OCI-LY7 (cell line): ENCODE measurements around the gene RAB29. TPM values are rescaled to one million over a fixed set of nuclear protein-coding genes. Genes with fewer than 3 reads are reported as not detected.

ENCODE experiments used
- BruUV-seq: library from RNA; stranded (reverse); fragments of 400-500 nt; replicated peaks from 2 replicates; lab custom pipeline; 2021; lab: Mats Ljungman, UMichigan
- CTCF ChIA-PET: fragments of 300-600 bp; sonication (Branson Sonifier 250); formaldehyde crosslinking; loops from one replicate; lab custom pipeline; 2022; ENCODE audit warnings: antibody characterized with exemption; ENCODE audit not compliant: unreplicated experiment; lab: Charles Lee
- POLR2A ChIA-PET: fragments of 300-600 bp; sonication (Branson Sonifier 250); formaldehyde crosslinking; loops from one replicate; lab custom pipeline; 2022; ENCODE audit warnings: antibody characterized with exemption; lab: Charles Lee
- DNase-seq: peaks from one replicate; pipeline ENCODE4 v3.0.0-alpha.2; 2015; ENCODE audit warnings: low spot score
- H2AFZ ChIP-seq: fragments of 200-600 bp; sonication (generic), shearing (Covaris generic); 2 replicates; pipeline ENCODE4 v1.6.1; 2014; ENCODE audit warnings: mild to moderate bottlenecking, antibody characterized with exemption, low read length, moderate library complexity
- H3K27ac ChIP-seq: fragments of 200-600 bp; sonication (generic); 2 replicates; pipeline ENCODE4 v1.5.1; 2014; ENCODE audit warnings: mixed run types, low read depth, mild to moderate bottlenecking, moderate library complexity, low read length, inconsistent platforms; ENCODE audit not compliant: poor library complexity, severe bottlenecking
- H3K36me3 ChIP-seq: fragments of 200-600 bp; sonication (generic); 2 replicates; pipeline ENCODE4 v1.6.1; 2014; ENCODE audit warnings: mild to moderate bottlenecking, antibody characterized with exemption, low read length, moderate library complexity, mixed read lengths; ENCODE audit not compliant: insufficient read depth
- H3K4me1 ChIP-seq: fragments of 200-600 bp; sonication (generic); 2 replicates; pipeline ENCODE4 v1.5.1; 2014; ENCODE audit warnings: mild to moderate bottlenecking, low read length; ENCODE audit not compliant: insufficient read depth, poor library complexity, severe bottlenecking
- H3K4me2 ChIP-seq: fragments of 200-600 bp; sonication (generic); 2 replicates; pipeline ENCODE4 v1.6.1; 2014; ENCODE audit warnings: mild to moderate bottlenecking, low read length
- H3K4me3 ChIP-seq: fragments of 200-600 bp; sonication (generic); 2 replicates; pipeline ENCODE4 v1.5.1; 2014; ENCODE audit warnings: mild to moderate bottlenecking, low read depth, low read length; ENCODE audit not compliant: poor library complexity, severe bottlenecking
- H3K79me2 ChIP-seq: fragments of 200-600 bp; sonication (generic); 2 replicates; pipeline ENCODE4 v1.6.1; 2016; ENCODE audit warnings: low read depth, mild to moderate bottlenecking, low read length, moderate library complexity, mixed read lengths; ENCODE audit not compliant: insufficient read depth
- H3K9me2 ChIP-seq: fragments of 200-600 bp; sonication (generic); 2 replicates; pipeline ENCODE4 v1.6.1; 2016; ENCODE audit warnings: mild to moderate bottlenecking, low read length, mixed read lengths; ENCODE audit not compliant: insufficient read depth
- H3K9me3 ChIP-seq: fragments of 200-600 bp; sonication (generic); 2 replicates; pipeline ENCODE4 v1.6.1; 2014; ENCODE audit warnings: mild to moderate bottlenecking, mixed run types, low read length, mixed read lengths
- H4K20me1 ChIP-seq: fragments of 200-600 bp; sonication (generic); 2 replicates; pipeline ENCODE4 v1.6.1; 2014; ENCODE audit warnings: mild to moderate bottlenecking, antibody characterized with exemption, low read length, moderate library complexity, mixed read lengths; ENCODE audit not compliant: insufficient read depth
- CTCF ChIP-seq: fragments of 200-600 bp; sonication (generic); conservative IDR thresholded peaks from 2 replicates; pipeline ENCODE4 v1.5.1; 2014; ENCODE audit warnings: mild to moderate bottlenecking, antibody characterized with exemption, low read length, moderate library complexity, mixed read lengths
- EZH2phosphoT487 ChIP-seq: fragments of 200-600 bp; sonication (generic); IDR thresholded peaks from 2 replicates; pipeline ENCODE4 v1.6.1; 2018; ENCODE audit warnings: low read depth, borderline replicate concordance, mild to moderate bottlenecking, mixed run types, antibody characterized with exemption, low read length, moderate library complexity, mixed read lengths
- intact Hi-C: fragments of 100-400 bp; cut with micrococcal nuclease; formaldehyde crosslinking; loops from one replicate; pipeline ENCODE4 v1.10.0; 2022; ENCODE audit not compliant: unreplicated experiment
- total RNA-seq, 2 experiments: library from RNA; depleted of rRNA in 1 of 2; stranded (reverse); fragments of >200 nt in 1 of 2; shearing (Covaris generic) in 1 of 2; gene quantifications; 2 replicates each; pipeline ENCODE4 v1.2.3, GENCODE V29; 2014 to 2022

The RAB29 gene
- total RNA-seq, 2 experiments from 2014 or later, result 5.9 to 7.8 TPM

GRCh38 chr1:205813755-205814058 lies 38.4 kb upstream of the RAB29 start:
- Histone ChIP-seq H3K9me2 (no peaks in the 10 kb centered on the region), H3K27ac (no peak overlapping the region), H3K4me3 (peak overlapping the region; percentile 86), H3K36me3 (no peaks in the 10 kb centered on the region), H2AFZ (peak overlapping the region; percentile 93; the same call in 1 of the 2 replicates), H3K9me3 (no peaks in the 10 kb centered on the region), H3K4me1 (peaks cover 17% of the 10 kb centered on the region), H3K79me2 (no peaks in the 10 kb centered on the region), H3K4me2 (peak overlapping the region; percentile 99), H4K20me1 (no peaks in the 10 kb centered on the region)
- TF ChIP-seq CTCF, result no peak
- intact Hi-C loops, result no loop called here
- ChIA-PET CTCF (no interaction called here), POLR2A (no interaction called here)
- BruUV-seq, result no TSS peak
- DNase-seq, result no peak

DNA sequence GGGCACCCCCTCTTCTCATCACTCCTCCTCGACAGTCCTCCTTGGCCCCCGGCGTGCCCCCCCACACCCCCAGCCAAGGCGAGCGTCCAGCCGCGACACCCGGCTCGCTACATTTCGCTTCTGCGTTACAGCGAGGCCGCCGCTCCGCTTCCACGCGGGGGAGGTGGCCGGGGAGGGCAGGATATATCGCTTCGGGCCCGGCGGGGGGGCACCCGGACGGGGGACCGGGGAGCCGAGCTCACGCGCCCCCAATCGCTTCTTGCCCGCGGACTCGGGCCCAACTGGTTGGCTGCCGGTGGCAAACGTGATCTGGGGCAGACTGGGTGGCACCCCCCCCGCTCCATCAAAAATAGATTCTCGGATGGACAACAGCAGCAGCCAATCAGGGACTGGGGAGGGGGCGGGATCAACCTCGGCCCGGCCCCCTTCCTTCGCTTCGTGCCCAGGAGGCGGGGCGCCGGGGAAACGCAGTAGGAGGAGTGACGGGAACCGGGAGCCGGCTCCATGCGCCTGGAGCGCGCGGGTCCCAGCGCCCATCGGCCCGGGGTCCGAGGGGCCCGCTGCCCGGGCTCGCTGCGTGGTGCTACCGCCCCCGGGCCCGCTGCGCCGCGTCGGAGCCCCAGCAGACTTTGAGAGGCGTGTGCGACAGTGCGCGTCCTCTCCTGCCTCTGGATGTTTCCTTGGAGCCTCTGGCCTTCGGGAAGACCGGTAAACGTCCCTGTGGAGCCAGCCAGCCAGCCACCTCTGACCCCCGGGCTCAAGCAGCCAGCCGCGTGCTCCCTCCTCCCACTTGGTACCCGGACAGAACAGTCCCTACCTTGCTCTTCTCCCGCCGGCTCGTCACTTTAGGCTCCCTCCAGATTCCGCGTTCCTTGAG lies 37.8 kb upstream of the RAB29 start, which contains the start of gene SLC41A1:
TSS of gene SLC41A1 (minus strand) at position 321 of the 877 bp plus-strand sequence. CDS start 2,757 bp downstream, outside the sequence.
- DNase-seq, result peak; percentile 89
- TF ChIP-seq EZH2phosphoT487 (no peak), CTCF (no peak)
- Histone ChIP-seq H3K79me2 (no peaks in the 10 kb centered on the region), H3K36me3 (no peaks in the 10 kb centered on the region), H3K27ac (no peak within 1 kb of the TSS), H3K9me3 (no peaks in the 10 kb centered on the region), H2AFZ (peak within 1 kb of the TSS; percentile 93), H3K9me2 (no peaks in the 10 kb centered on the region), H3K4me3 (peak within 1 kb of the TSS; percentile 86), H3K4me2 (peak within 1 kb of the TSS; percentile 99), H4K20me1 (no peaks in the 10 kb centered on the region), H3K4me1 (peaks cover 17% of the 10 kb centered on the region)
- intact Hi-C loops, result no loop called here
- no TSS peak for BruUV-seq
- POLR2A ChIA-PET, result no interaction called here
- CTCF ChIA-PET, result no interaction called here
